Mesodermal cell (in vitro differentiated cells): Measurements from ENCODE around the gene LAGE3.

Experiments used
- H3K27ac ChIP-seq: 2 replicates; pipeline ENCODE4 v1.7.0; 2013; ENCODE audit warnings: mild to moderate bottlenecking, low read depth, low read length, moderate library complexity; ENCODE audit not compliant: severe bottlenecking
- H3K36me3 ChIP-seq: 2 replicates; pipeline ENCODE4 v1.7.1; 2013; ENCODE audit warnings: mild to moderate bottlenecking, low read length, moderate library complexity; ENCODE audit not compliant: control insufficient read depth, insufficient read depth
- H3K4me1 ChIP-seq: one replicate; pipeline ENCODE4 v1.7.1; 2013; ENCODE audit warnings: mild to moderate bottlenecking, low read length; ENCODE audit not compliant: insufficient read depth, control insufficient read depth, poor library complexity, severe bottlenecking
- H3K4me3 ChIP-seq: 2 replicates; pipeline ENCODE4 v1.7.0; 2013; ENCODE audit warnings: low read length, control low read depth, mild to moderate bottlenecking; ENCODE audit not compliant: insufficient read depth, poor library complexity, severe bottlenecking; ENCODE audit errors: extremely low read depth
- H3K9me3 ChIP-seq: 2 replicates; pipeline ENCODE4 v1.7.1; 2013; ENCODE audit warnings: mild to moderate bottlenecking, low read length, moderate library complexity; ENCODE audit not compliant: control insufficient read depth
- WGBS, 2 experiments: methylation state at CpG; one replicate each; pipeline ENCODE4 v1.1.5; 2013; ENCODE audit warnings: missing lambda C conversion rate in 2 of 2; ENCODE audit not compliant: insufficient coverage in 2 of 2; 5-methylcytosine and 5-hydroxymethylcytosine counted together

The LAGE3 gene

DNA sequence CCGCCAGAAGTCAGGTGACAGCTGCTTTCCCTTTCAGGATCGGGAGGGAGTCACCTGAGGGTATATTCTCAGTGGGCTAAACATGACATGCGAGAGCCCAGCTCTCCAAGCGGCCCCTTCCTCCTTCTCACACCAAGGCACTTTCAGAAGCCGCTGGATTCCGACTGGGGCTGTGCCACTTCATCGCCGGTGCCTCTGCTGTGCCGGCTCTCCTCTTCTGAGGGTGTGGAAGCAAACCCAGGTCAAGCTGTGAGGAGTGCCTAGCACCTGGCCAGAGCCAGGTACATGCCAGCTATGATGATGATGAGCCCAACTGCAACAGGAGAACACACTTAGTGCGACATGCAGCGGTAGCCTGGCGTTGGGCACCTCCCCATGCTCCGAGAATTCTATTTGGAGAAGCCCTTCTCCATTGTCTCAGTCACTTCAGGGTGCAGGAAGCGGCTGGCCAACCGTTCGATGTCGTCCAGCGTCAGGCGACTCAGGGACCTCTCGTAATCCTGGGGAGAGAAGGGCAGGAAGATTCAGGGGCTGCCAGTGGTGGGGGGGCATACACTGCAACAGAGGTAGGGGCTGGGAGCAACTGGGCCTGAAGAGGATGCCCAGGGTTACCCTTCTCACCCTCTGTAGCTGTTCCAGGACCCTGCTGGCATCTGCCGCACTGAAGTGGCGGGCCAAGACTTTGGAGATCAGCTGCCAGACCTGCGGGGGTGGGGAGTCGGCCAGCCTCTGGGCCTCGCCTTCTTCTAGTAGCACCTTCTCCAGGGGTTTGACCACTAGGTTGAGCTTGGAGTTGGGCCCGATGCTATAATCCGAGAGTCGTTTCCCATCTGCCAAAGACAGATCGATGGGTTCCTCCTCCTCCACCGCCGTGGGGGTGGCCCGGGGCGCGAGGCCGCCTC lies 6.3 kb upstream of the LAGE3 start:
- Histone ChIP-seq H3K4me3 (peak overlapping the region; percentile 46), H3K36me3 (peaks cover 31% of the 10 kb centered on the region), H3K27ac (no peak overlapping the region), H3K4me1 (no peaks in the 10 kb centered on the region), H3K9me3 (no peaks in the 10 kb centered on the region)
- WGBS, 2 experiments = 64 to 79% methylated on average over 11 to 15 of the region's 35 CpGs

DNA sequence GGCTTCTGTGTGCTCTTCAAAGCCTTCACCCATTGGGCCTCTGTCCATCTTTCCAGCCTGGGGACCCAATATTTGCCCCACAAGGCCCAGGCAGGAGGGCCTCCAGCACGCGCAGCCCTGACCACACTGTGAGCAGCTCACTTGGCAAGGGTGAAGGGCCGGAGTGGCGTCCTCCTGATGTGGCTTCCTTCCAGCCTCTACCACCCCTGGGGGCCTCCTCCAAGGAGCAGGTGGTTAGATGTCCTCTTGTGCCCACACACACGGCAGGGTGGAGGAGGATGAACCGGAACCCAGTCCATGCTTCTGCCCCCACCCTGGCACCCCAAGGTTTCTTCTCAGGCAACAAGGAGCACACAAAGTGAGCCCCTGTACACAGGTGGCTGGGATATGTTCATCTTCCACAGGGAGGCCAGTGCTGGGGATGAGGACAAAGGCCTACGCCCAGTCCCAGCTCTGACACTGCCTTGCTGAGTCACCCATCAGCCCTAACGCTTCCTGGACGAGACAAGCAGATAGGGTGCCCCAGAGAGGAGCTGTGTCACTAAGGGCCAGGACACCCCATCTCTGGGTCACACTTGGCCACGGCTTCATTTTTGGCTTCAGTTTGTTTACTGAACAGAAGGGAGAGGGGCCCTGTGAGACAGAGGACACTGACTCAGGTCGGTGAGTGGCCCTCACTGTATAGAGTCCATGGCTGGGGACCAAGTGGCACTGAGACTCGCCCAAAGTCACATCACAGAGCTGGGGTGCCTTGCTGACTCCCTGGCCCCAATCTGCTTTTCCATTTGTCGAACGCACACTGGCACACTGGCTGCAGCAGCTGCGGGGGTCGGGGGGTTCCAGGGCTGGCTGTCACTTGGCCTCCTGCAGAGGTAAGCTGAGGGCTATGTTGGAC lies 5.4 kb upstream of the LAGE3 start:
- Histone ChIP-seq H3K4me1 (no peaks in the 10 kb centered on the region), H3K4me3 (no peak overlapping the region), H3K36me3 (peaks cover 31% of the 10 kb centered on the region), H3K27ac (no peak overlapping the region), H3K9me3 (no peaks in the 10 kb centered on the region)
- 87 to 91% methylated on average over 5 to 9 of the region's 16 CpGs for WGBS, 2 experiments

DNA sequence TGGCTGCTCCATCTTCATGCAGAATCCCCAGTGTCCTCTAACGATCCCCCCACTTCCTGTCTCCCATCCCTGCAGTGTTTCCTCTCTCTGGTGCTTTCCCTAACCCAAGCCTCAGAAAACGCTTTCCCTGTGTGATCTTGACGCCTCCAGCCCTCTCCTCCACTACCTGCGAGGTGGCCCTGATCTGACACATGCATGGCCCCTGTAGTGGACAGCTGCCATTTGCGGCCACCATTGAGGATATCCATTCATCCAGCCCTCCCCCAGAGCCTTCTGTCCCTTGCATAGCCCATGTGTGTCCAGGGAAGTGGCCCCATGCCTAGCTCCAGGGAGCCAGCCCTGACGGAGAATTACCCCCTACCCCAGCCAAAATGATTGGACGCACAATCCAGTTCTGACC lies 4.2 kb upstream of the LAGE3 start:
- H3K36me3 ChIP-seq = peaks cover 30% of the 10 kb centered on the region
- H3K4me1 ChIP-seq = no peaks in the 10 kb centered on the region
- H3K27ac ChIP-seq = no peak overlapping the region
- no peak overlapping the region for H3K4me3 ChIP-seq
- WGBS, 2 experiments = 83% methylated on average over 1 of the region's 7 CpGs
- H3K9me3 ChIP-seq = no peaks in the 10 kb centered on the region

DNA sequence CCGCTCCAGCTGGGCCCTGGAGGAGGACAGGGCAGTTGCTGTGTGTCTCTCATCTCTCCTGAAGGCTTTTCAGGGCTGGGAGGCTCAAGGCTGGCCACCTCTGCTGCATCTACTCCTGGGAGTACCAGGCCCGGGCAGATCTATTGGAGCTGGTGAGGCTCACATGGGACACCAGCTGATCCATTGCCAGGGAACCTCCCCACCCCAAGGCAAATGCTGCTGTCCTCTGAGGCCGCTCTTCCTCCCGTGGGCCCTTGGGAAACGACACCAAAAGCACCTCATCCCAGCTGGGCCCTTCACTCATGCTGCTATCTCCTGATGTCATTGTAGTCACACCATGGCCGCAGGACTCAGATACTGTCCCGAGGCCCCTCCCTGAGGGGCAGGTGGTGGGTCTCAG lies 3.7 kb upstream of the LAGE3 start:
- H3K4me3 ChIP-seq = no peak overlapping the region
- no peak overlapping the region for H3K27ac ChIP-seq
- no peaks in the 10 kb centered on the region for H3K9me3 ChIP-seq
- H3K36me3 ChIP-seq = peaks cover 25% of the 10 kb centered on the region
- no peaks in the 10 kb centered on the region for H3K4me1 ChIP-seq
- 87 to 100% methylated on average over 4 of the region's 7 CpGs for WGBS, 2 experiments

DNA sequence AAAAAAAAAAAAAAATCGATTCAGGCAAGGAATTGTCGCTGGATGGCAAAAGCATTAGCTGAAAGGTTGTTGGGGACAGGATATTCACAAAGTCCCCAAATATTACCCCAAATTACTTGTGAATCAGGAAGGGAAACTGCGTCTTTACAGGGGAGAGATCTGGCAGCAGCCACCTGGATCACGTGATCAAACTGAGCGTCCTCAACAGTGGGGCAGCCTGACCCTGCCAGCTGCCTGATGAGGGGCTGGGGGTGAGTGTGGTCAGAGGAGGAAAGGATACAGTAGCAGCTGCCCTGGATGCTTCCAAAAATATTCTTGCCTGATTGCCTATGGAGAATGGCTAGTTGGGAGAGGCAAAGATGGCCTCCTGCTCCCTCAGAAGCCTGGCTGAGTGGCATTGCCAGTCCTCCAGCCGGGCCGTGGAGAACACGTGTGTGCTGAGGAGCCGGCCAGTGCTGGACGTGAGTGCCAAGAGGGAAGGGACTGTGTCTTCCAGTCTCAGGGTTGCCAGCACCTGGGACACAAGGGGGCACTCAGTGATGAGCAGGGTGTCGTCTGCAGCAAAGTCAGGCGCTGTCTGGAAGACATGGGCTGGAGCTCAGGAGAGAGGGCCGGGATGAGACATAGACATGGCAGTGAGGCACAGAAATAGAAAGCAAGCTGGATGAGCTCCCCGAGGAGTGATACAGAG lies 3.0 kb upstream of the LAGE3 start:
- Histone ChIP-seq H3K36me3 (peaks cover 19% of the 10 kb centered on the region), H3K4me1 (no peaks in the 10 kb centered on the region), H3K9me3 (no peaks in the 10 kb centered on the region), H3K27ac (no peak overlapping the region), H3K4me3 (no peak overlapping the region)
- 89 to 93% methylated on average over 5 to 8 of the region's 14 CpGs for WGBS, 2 experiments

DNA sequence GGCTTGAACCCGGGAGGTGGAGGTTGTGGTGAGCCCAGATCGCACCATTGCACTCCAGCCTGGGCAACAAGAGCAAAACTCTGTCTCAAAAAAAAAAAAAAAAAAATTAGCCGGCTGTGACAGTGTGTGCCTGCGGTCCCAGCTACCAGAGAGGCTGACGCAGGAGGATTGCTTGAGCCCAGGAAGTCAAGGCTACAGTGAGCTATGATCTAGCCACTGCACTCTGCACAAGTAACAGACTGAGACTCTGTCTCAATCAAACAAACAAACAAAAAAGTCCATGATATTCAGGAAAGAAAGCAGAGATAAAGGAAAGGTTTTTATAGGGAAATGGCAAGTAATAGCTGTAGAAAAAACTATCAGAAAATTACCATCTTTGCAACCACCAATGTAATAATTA lies 2.1 kb upstream of the LAGE3 start:
- no CpG with 5 or more reads among the region's 5 CpGs for WGBS, 2 experiments
- Histone ChIP-seq H3K9me3 (no peaks in the 10 kb centered on the region), H3K4me3 (no peak overlapping the region), H3K36me3 (peaks cover 19% of the 10 kb centered on the region), H3K27ac (no peak overlapping the region), H3K4me1 (no peaks in the 10 kb centered on the region)

DNA sequence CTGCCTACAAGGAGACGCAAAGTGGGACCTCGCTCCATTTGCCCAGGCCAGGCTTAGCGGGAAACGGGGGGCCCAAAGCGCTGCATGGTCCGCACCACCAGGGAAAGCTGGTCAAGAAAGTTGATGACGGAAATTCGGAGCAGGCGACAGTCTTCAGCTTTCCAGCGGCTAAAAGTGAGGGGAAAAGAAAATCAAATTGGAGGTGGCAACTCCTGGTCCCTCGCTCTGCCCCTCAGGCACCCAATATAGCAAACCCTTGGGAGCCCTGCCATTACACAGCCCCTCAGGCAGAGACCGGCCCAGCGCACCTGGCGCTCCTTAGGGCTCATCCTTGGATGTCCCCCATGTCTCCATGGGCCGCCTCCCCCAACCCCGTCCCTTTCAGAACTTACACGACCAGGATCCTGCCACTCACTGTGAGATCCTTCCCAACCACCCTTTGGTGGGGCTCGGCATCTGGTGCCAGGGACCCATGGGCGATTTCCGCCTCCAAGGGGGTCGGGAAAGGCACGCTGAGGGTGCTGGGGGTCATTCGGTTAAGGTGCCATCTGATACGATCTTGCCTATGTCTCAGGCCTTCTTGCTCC lies 1.1 kb downstream of the LAGE3 start:
- no peaks in the 10 kb centered on the region for H3K36me3 ChIP-seq
- WGBS, 2 experiments = 70 to 88% methylated on average over 10 of the region's 24 CpGs
- H3K4me1 ChIP-seq = no peaks in the 10 kb centered on the region
- peak overlapping the region; percentile 44 for H3K4me3 ChIP-seq
- no peaks in the 10 kb centered on the region for H3K9me3 ChIP-seq
- peak overlapping the region; percentile 10 for H3K27ac ChIP-seq

DNA sequence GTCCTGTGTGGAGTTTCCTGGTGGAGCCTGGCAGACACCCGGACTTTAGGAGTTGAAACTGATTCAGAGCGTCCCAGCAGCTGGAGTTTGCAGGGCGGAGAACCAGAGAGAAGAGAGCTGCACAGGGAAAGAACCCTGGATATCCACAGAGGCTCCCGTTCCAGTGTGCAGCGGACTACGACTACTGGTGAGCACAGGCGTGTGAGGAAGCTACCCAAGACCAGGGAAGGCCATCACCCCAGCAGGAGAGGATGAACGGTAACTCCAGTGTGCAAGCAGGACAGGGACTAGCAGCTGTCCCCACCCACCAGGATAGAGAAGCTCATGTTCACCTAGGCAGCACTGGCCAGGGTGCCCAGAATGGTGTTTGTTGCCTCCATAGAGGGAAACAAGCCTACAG lies 2.3 kb downstream of the LAGE3 start:
- Histone ChIP-seq H3K4me3 (no peak overlapping the region), H3K9me3 (no peaks in the 10 kb centered on the region), H3K4me1 (no peaks in the 10 kb centered on the region), H3K27ac (no peak overlapping the region), H3K36me3 (peaks cover 5% of the 10 kb centered on the region)
- 90 to 92% methylated on average over 2 to 4 of the region's 8 CpGs for WGBS, 2 experiments

DNA sequence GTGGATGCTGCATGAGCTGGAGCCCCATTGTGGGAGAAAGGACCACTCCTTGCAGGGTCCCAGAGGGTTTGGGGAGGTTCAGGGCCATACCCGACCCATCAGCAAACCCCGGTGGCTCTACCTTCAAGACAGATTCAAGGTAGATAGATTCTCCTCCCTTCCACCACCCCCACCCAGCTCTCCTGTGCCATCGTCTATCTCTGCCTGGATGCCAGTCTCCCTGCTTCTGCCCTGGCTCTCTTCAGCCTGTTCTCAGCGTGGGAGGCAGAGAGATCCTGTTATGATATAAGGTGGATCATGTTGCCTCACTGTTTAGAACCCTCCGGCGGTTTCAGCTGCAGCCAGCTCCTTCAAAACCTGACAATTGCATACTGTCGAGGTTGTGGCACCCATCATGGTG lies 5.4 kb downstream of the LAGE3 start:
- WGBS, 2 experiments = 80% methylated on average over 1 of the region's 7 CpGs; no CpG with 5 or more reads in 1 of the 2 experiments
- H3K4me1 ChIP-seq = no peaks in the 10 kb centered on the region
- H3K36me3 ChIP-seq = peaks cover 22% of the 10 kb centered on the region
- H3K27ac ChIP-seq = no peak overlapping the region
- no peaks in the 10 kb centered on the region for H3K9me3 ChIP-seq
- H3K4me3 ChIP-seq = no peak overlapping the region
